Measurements from ENCODE around the gene STX7. TPM values are rescaled to one million over a fixed set of nuclear protein-coding genes. Genes with fewer than 3 reads are reported as not detected.

Gene STX7
- total and polyA plus RNA-seq, 11 donors, result 6.7 to 78.8 (median 51.3) TPM

- 51 to 75% (median 62%) methylated on average over 1 of the region's 1 CpG for WGBS, 4 donors
- ATAC-seq, result no peak
- peaks cover 0 to 18% (median 0%) of the 10 kb centered on the region in 12 donors for H3K9me3 ChIP-seq
- intact Hi-C loops (cut with DNase I), result no loop called here
- DNase-seq, result no peak
- no peaks in the 10 kb centered on the region for H3K27me3 ChIP-seq
- no peaks in the 10 kb centered on the region for H3K36me3 ChIP-seq
- no peaks in the 10 kb centered on the region for H3K4me1 ChIP-seq
- no peak overlapping the region for H3K4me3 ChIP-seq
- TF ChIP-seq POLR2A (IDR thresholded peaks at IDR 0.05) (no peak), CTCF (IDR thresholded peaks at IDR 0.05) (no peak)
- no peak overlapping the region for H3K27ac ChIP-seq
These were observed 99.5 kb downstream of the STX7 start for GRCh38 chr6:132413499-132413802.

- no peak for DNase-seq
- Histone ChIP-seq H3K9me3 (peaks cover 0 to 15% (median 0%) of the 10 kb centered on the region in 12 donors), H3K36me3 (no peaks in the 10 kb centered on the region), H3K27me3 (no peaks in the 10 kb centered on the region), H3K27ac (no peak overlapping the region), H3K4me3 (no peak overlapping the region), H3K4me1 (no peaks in the 10 kb centered on the region)
- intact Hi-C loops (cut with DNase I), result no loop called here
- 86 to 89% (median 87%) methylated on average over 5 of the region's 5 CpGs for WGBS, 4 donors
- no peak for ATAC-seq
- TF ChIP-seq CTCF (IDR thresholded peaks at IDR 0.05) (no peak), POLR2A (IDR thresholded peaks at IDR 0.05) (no peak)
These were observed 100.0 kb downstream of the STX7 start for GRCh38 chr6:132412656-132413498.

- H3K9me3 ChIP-seq, result peaks cover 0 to 8% (median 0%) of the 10 kb centered on the region in 12 donors
- no peak overlapping the region for H3K4me3 ChIP-seq
- no peaks in the 10 kb centered on the region for H3K4me1 ChIP-seq
- no peak for TF ChIP-seq CTCF (IDR thresholded peaks at IDR 0.05)
- no peak for TF ChIP-seq POLR2A (IDR thresholded peaks at IDR 0.05)
- ATAC-seq (no peak), DNase-seq (no peak)
- WGBS, 4 donors, result 83 to 89% (median 87%) methylated on average over 4 of the region's 4 CpGs
- H3K27ac ChIP-seq, result no peak overlapping the region
- H3K36me3 ChIP-seq, result no peaks in the 10 kb centered on the region
- intact Hi-C loops (cut with DNase I), result no loop called here
- peaks cover 0 to 2% (median 0%) of the 10 kb centered on the region in 9 donors for H3K27me3 ChIP-seq
These were observed 101.6 kb downstream of the STX7 start for GRCh38 chr6:132411296-132411695.

- Histone ChIP-seq H3K4me3 (no peak overlapping the region), H3K27ac (no peak overlapping the region), H3K36me3 (no peaks in the 10 kb centered on the region), H3K9me3 (peaks cover 0 to 3% (median 0%) of the 10 kb centered on the region in 12 donors), H3K4me1 (no peaks in the 10 kb centered on the region), H3K27me3 (peaks cover 0 to 5% (median 0%) of the 10 kb centered on the region in 9 donors)
- intact Hi-C loops (cut with DNase I), result no loop called here
- TF ChIP-seq POLR2A (IDR thresholded peaks at IDR 0.05) (no peak), CTCF (IDR thresholded peaks at IDR 0.05) (no peak)
- ATAC-seq (no peak), DNase-seq (no peak)
- 63 to 66% (median 64%) methylated on average over 3 of the region's 3 CpGs for WGBS, 4 donors
These were observed 102.1 kb downstream of the STX7 start for GRCh38 chr6:132410830-132411229.
